OCI-LY1 (cell line): ENCODE results near the gene PEAK1.

Experiments
- EZH2 ChIP-seq: fragments of 200-600 bp; sonication (generic), shearing (Covaris generic); IDR thresholded peaks from 2 replicates; pipeline ENCODE4 v1.8.0; 2017; ENCODE audit warnings: borderline replicate concordance, mixed run types, mild to moderate bottlenecking, antibody characterized with exemption, low read length, moderate library complexity, mixed read lengths
- TF ChIP-seq, protein P1 (sequence below): fragments of 200-600 bp; sonication (generic), shearing (Covaris generic); IDR thresholded peaks from 2 replicates; pipeline ENCODE4 v1.5.1; 2017; ENCODE audit warnings: mild to moderate bottlenecking, antibody characterized with exemption, low read length, moderate library complexity, mixed read lengths

DNA sequence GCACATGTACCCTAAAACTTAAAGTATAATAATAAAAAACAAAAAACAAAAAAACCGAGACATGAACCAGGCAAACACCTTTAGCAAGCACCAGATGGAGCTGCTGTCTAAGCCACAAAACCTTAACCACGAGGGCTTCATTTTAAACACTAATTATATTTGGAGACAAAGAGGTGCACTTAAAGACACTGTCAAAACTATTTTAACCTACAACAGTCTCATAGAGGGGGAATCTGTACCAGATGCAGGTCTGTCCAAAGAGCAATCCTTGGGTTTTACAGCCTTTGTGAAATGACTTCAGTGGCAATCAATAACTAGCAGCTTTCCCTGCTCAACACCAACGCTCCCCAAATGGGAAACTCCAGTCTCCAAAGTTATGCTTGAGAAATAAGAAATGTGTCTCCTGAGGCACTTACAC lies 233.3 kb downstream of the PEAK1 start:
- no peak for TF ChIP-seq EZH2
- TF ChIP-seq, protein P1, sequence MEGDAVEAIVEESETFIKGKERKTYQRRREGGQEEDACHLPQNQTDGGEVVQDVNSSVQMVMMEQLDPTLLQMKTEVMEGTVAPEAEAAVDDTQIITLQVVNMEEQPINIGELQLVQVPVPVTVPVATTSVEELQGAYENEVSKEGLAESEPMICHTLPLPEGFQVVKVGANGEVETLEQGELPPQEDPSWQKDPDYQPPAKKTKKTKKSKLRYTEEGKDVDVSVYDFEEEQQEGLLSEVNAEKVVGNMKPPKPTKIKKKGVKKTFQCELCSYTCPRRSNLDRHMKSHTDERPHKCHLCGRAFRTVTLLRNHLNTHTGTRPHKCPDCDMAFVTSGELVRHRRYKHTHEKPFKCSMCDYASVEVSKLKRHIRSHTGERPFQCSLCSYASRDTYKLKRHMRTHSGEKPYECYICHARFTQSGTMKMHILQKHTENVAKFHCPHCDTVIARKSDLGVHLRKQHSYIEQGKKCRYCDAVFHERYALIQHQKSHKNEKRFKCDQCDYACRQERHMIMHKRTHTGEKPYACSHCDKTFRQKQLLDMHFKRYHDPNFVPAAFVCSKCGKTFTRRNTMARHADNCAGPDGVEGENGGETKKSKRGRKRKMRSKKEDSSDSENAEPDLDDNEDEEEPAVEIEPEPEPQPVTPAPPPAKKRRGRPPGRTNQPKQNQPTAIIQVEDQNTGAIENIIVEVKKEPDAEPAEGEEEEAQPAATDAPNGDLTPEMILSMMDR = peak; percentile 57
